ENCODE measurements around the gene NR3C2.

Gene NR3C2

DNA sequence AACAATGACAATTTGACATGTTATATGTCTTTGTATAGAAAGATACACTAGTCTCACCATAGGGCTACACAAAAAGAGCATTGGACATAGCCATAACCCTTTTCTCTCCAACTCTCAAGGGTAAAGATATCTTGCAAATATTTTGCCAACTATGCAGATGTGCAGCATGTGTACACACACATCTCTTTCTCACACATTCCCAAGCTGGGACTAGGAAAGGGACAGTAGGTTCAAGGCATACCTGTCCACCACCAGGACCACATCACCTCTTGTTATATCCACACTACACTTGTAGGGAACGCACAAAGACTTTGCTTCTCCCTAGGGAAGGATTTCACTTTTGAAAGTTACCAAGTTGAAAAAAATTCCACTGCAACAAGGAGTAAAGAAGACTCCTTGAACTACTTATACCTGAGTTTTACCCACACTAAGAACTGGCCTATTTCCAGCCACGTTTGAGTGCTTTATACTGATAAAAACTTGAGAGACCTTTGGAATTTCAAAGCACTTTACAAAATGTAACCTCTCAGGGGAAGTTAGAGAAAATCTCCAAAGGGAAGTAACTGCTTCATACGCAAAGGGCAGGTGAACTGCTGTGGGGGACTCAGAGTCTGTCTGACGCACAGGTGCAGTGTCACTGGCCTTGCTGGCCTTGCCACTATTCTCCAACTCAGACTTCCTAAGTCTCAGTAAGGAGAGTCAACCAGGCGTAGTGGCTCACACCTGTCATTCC, 36.9 kb downstream of the NR3C2 start:
- in situ Hi-C loops (cut with MboI; ENCODE audit: low pct_unique_long_range_greater_than_20kb, low sequenced_read_pairs, unreplicated experiment): no loop called here
- no peak for DNase-seq (ENCODE audit: low spot score)
- TF ChIP-seq CTCF (IDR thresholded peaks at IDR 0.05; ENCODE audit: extremely low read depth, insufficient read depth, missing control alignments): no peak

- DNase-seq (ENCODE audit: low spot score): no peak
- in situ Hi-C loops (cut with MboI; ENCODE audit: low pct_unique_long_range_greater_than_20kb, low sequenced_read_pairs, unreplicated experiment): no loop called here
- no peak for TF ChIP-seq CTCF (IDR thresholded peaks at IDR 0.05; ENCODE audit: extremely low read depth, insufficient read depth, missing control alignments)
Observed at GRCh38 chr4:148398988-148399387, 43.2 kb downstream of the NR3C2 start.

DNA sequence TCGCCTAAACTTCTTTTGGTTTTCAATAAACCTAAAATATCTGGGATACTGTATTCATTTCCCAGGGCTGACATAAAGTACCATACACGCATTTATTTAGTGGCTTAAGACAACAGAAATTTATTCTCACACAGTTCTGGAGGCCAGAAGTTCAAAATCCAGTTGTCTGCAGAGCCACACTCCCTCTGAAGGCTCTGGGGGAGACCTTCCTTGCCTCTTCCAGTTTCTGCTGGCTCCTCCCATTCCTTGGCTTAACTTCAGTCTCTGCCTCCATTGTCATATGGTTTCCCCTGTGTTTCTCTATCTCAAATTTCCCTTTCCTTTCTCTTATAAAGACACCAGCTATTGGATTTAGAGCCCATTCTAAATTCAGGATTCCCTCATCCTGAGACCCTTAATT, 44.4 kb downstream of the NR3C2 start:
- in situ Hi-C loops (cut with MboI; ENCODE audit: low pct_unique_long_range_greater_than_20kb, low sequenced_read_pairs, unreplicated experiment): no loop called here
- no peak for TF ChIP-seq CTCF (IDR thresholded peaks at IDR 0.05; ENCODE audit: extremely low read depth, insufficient read depth, missing control alignments)
- no peak for DNase-seq (ENCODE audit: low spot score)

GRCh38 chr4:148396986-148397673, 45.1 kb downstream of the NR3C2 start:
- no peak for DNase-seq (ENCODE audit: low spot score)
- TF ChIP-seq CTCF (IDR thresholded peaks at IDR 0.05; ENCODE audit: extremely low read depth, insufficient read depth, missing control alignments): no peak
- in situ Hi-C loops (cut with MboI; ENCODE audit: low pct_unique_long_range_greater_than_20kb, low sequenced_read_pairs, unreplicated experiment): no loop called here

DNA sequence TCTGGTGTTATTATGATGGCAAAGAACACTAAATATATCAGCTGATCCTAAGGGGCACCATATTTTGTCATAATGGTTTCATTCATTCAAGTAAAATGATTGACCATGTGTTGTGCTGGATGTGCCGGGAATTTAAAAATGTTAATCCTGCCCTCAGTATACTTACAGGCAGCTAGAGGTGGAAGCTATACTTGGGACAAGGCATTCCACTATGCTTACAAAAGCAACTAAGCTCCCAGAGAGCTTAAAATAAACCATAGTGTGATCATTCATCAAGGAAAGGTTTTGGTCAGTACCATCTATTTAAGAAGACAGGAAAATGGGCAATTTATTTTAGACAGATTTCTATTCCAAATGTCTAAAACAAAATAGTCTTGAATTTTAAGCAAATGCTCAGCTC, 46.4 kb downstream of the NR3C2 start:
- no peak for DNase-seq (ENCODE audit: low spot score)
- TF ChIP-seq CTCF (IDR thresholded peaks at IDR 0.05; ENCODE audit: extremely low read depth, insufficient read depth, missing control alignments): no peak
- in situ Hi-C loops (cut with MboI; ENCODE audit: low pct_unique_long_range_greater_than_20kb, low sequenced_read_pairs, unreplicated experiment): no loop called here

DNA sequence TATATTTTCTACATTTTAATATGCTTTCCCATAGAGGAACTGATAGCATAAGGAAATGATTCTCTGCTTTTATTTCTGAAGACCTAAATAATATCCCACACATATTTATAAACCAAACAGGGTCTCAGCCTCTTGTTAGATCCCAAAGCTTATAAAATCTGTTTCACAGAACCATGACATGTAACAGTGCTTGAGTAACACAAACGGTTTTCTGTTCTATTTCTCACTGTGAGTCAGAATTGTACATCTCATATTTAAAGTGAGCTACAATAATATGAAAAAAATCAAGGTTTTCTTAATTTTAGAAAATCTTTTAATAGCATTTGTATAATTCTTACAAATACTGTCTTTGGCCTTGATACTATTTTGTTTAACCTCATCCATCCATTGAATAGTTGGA, 51.2 kb downstream of the NR3C2 start:
- no peak for TF ChIP-seq CTCF (IDR thresholded peaks at IDR 0.05; ENCODE audit: extremely low read depth, insufficient read depth, missing control alignments)
- in situ Hi-C loops (cut with MboI; ENCODE audit: low pct_unique_long_range_greater_than_20kb, low sequenced_read_pairs, unreplicated experiment): no loop called here
- no peak for DNase-seq (ENCODE audit: low spot score)
